Measurements from ENCODE around the gene ADAM12. TPM values are rescaled to one million over a fixed set of nuclear protein-coding genes. Genes with fewer than 3 reads are reported as not detected.

Gene ADAM12
- total RNA-seq, 1 donor from 2014 or later, result 5.8 TPM

DNA sequence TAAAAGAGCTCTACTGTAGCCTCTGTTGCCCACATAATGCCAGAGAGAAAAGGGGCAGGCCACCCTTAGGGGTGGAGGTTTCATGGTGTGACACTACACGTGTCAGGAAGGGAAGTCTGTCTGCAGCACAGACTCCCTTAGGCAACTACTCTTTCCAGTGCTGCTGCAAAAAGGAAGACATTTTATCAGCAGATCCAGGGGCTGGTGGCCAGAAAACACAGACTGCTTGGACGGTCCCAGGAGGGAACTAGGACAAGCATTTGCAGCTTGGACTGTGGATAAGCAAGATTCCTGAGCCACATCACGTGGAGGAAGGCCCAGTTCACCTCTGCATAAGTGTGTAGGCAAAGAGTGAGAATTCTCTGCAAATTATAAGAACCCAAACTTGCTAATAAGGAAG is 271.1 kb downstream of the ADAM12 start:
- intact Hi-C loops (cut with DNase I), result no loop called here
- DNase-seq (ENCODE audit: low spot score) (no peak), ATAC-seq (no peak)

DNA sequence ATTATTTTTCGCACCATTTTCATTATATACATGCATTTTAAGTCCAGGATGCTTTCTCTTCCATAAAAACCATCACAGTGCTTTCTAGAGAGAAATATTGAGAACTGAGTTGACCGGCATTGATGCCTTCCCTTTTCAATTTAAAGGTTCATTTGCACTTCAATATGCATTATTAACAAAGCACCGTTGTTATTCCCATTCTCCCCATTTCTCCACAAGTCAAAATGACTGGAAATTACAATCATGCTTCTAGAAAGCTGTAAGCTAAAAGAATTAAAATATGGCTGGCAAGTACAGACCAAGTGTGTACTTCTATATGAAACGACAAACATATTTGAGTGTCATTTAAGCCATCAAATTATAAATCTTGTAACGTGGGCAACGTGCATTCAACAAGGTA is 272.4 kb downstream of the ADAM12 start:
- DNase-seq (ENCODE audit: low spot score) (no peak), ATAC-seq (no peak)
- intact Hi-C loops (cut with DNase I), result no loop called here

GRCh38 chr10:126114884-126115555 is 273.3 kb downstream of the ADAM12 start:
- intact Hi-C loops (cut with DNase I), result no loop called here
- ATAC-seq (no peak), DNase-seq (ENCODE audit: low spot score) (no peak)

DNA sequence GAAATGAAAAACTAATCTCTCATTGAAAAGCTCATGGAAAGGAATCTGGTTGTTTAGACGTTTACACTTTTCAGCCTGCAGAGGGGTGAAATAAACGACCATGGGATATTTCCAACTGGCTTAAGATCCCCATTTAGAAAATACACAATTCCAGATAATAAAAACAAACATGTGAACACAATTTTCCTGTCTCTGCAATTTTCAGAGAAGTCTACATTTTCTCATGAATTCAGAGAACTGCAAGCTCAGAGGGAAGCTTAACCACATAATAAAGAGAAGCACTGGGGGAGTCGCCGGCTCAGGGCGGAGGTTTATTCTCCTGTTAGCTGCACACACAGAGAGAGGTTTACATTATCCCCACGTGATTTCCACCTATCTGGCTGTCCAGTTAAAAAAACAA is 276.8 kb downstream of the ADAM12 start:
- DNase-seq (ENCODE audit: low spot score) (no peak), ATAC-seq (peak; percentile 38)
- intact Hi-C loops (cut with DNase I), result no loop called here

DNA sequence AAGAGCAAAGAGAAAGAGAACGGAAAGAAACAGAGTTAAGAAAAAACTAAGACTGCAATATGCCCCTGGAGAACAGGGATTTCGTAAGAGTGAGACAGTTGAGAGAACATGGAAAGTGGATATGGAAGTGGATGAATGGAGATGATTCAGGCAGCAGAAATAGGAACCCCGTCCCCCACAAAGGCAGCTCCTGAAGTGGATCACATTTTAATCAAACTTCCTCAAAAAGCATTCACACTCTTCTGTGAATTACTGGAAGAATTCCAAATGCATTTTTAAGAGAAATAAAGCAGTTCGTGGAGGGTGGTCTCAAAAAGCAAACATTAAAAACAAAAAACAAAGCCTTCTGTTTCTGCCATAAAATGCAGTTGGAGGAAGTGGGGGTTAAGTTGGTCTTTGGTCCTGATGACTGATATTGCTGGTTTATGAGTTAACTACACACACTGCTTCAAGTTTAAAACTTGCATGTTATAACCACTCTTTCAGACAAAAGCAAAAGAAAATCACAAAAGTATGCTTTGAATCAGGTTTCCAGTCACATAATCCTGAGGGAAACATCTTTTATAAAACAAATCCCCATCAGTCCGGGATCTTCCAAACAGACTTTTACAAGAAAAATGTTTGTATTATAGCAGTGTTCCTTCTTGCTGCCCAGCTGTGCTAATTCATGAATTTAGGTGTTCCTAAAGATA is 277.6 kb downstream of the ADAM12 start:
- ATAC-seq (peak; percentile 93), DNase-seq (ENCODE audit: low spot score) (no peak)
- intact Hi-C loops (cut with DNase I), result no loop called here

DNA sequence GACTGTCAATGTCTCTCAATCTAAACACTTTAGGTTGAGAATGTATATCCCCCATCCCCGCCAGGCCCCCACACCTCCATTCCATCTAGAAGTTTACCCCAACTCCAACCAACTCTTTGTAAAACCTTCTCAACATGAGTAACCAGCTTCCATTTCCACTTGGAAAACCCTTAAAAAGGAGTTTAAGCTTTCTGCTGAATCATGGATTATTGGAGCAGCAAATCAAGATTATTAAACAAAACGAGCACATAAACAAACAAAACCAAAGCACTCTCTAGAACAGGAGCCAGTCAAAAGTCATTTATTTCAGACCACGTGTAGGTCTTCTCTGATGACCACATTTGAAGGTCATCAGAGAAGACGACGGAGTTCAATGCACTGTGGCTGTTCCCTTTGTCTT is 278.4 kb downstream of the ADAM12 start:
- ATAC-seq (no peak), DNase-seq (ENCODE audit: low spot score) (no peak)
- intact Hi-C loops (cut with DNase I), result no loop called here

DNA sequence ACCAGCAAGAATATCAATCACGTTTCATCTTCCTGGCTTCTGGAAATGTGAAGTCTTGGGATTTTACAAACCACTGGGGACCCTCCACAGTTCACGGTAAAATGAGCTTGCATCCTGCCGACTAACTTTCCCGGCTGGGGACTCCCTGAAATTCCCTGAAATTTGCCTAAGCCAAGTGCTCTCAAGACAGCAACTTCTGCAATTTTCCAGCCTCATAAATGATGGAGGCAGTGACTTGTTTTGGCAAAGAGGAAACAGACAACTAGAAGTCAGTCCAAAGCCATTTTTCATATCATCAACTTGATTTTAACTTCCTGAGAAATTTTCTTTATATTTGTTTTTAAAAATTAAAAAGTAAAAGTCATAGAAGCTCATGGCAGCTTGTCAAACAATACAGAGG is 279.6 kb downstream of the ADAM12 start:
- intact Hi-C loops (cut with DNase I), result no loop called here
- ATAC-seq (no peak), DNase-seq (ENCODE audit: low spot score) (no peak)

GRCh38 chr10:126104767-126105166 is 283.5 kb downstream of the ADAM12 start:
- DNase-seq (ENCODE audit: low spot score), result no peak
- ATAC-seq, result peak; percentile 85
- intact Hi-C loops (cut with DNase I), result no loop called here

DNA sequence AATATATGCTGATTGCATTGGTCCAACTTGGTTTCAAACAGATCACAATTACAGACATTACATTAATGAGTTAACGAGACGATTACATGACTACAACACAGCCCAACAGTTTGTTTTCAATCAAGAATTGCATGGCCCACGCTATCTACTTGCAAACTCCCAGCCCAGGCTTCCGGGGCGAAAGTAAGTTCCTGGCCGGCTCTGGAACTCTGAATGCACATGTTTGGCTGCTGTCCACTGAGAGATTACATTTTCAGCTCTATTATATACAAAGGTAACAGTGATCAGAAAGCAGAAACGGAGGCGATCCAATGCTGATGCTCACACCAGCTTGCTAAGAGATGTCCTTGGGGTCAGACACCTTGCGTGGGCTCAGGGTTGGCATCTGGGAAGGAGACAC is 285.6 kb downstream of the ADAM12 start:
- DNase-seq (ENCODE audit: low spot score) (no peak), ATAC-seq (no peak)
- intact Hi-C loops (cut with DNase I), result no loop called here

DNA sequence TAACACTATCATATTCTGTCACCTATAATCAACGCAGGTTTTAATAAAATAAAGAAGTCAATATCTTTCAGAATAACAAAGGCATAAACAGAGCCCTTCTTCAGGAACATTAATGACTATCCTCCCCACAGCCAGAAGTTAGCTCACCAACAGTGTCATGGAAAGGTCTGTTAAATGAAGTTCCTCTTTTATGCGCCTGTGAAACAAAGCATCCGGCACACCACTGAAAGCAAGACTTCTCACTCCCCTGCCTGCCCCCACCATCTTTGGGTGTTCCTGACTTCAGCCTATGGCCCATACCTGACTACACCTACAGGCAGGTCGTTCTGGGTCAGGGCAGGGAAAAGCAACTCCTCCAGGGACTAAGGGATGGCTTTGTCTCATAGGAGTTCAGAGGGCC is 286.5 kb downstream of the ADAM12 start:
- no peak for DNase-seq (ENCODE audit: low spot score)
- intact Hi-C loops (cut with DNase I), result no loop called here
- ATAC-seq, result peak; percentile 40

DNA sequence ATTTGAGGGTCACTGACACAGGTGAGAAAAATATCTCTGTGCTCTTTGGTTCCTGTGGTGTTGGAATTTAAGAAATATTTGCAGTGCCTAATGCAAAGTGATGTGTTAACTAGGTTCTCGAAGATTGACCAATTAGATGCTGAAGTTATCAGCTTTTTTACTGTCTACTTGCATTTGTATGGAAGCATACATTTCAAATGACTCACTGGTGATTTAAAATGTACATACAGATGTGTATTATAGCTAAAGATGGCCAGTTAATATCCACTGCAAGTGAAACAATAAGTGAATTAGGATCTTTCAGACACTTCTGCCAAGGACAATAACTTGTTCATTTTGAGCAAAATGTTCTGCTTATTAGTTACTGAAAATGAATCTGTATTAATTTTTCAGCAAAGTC is 287.0 kb downstream of the ADAM12 start:
- ATAC-seq (no peak), DNase-seq (ENCODE audit: low spot score) (no peak)
- intact Hi-C loops (cut with DNase I), result no loop called here

- DNase-seq (ENCODE audit: low spot score), result no peak
- ATAC-seq, result no peak
- intact Hi-C loops (cut with DNase I), result no loop called here
Observed at GRCh38 chr10:126099366-126099765, 288.9 kb downstream of the ADAM12 start.

- intact Hi-C loops (cut with DNase I), result no loop called here
- no peak for DNase-seq (ENCODE audit: low spot score)
- ATAC-seq, result no peak
Observed at GRCh38 chr10:126098226-126098581, 290.1 kb downstream of the ADAM12 start.

DNA sequence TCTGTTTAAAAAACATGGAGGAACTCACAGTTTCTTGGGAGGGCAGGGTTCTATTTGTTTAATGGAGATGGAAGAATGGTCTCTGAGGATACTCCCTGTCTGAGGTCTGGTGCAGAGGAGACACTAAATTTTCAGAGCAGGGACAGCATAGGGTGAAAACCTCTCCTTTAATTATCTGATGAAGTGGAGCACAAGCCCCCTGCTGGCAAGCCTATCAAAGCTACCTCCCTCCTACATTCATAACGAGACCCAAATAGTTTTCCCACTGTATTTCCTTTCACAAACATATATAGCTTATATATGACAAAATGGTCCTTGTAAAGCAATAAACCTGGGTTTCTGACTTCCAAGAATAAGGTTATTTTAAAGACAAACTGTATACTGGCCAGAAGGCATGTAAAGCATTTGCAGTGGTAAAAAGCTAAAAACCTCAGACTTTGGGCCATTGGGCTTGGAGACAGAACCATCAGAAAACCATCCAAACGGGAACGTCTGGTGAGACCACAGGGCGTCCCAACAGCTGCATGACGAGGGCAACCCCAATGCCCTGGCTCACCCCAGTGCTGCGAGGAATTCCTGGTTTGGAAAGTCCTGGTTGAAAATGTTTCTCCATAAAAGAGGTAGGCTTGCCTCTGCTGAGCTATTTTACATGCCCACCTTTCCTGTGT is 290.6 kb downstream of the ADAM12 start:
- ATAC-seq (no peak), DNase-seq (ENCODE audit: low spot score) (no peak)
- intact Hi-C loops (cut with DNase I), result no loop called here

GRCh38 chr10:126094537-126094936 is 293.7 kb downstream of the ADAM12 start:
- intact Hi-C loops (cut with DNase I), result no loop called here
- no peak for ATAC-seq
- DNase-seq (ENCODE audit: low spot score), result no peak

DNA sequence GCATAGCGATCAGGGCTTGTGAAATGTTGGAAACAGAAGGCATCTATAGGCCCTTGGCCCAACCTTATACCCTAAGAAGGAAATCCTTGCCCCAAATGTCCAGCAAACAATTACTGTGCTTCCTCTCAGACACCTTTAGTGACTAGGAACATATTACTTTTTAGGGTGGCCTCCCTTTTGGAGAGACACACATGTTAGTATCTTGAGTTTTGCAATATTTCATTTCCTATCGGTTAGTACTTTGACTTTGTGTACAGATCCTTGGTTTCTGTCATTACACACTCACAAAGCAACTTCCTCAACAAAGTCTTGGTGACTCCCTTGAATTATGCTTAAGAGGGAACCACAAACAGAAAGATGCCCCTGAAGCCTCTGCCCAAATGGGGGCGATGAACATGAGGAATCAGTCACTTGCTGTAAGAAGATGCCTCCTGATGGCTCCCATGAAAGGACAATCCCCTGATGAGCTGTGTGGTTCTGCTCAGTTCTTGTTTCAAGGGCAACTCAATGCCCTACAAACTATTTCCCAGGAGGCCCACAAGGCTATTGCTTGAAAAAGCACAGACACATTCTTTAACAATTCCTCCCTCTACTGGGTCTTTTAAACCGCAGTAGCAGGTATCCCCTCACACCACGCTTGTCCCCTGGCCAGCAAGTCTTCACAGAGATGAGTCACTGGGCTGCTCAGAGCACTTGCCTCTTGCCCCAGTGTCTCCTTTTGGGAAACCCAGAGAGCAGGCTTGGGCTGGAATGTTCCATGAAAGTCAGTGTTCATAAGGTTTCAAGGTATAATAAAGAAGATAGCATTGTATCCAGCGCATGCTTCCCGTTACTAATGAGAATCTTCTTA is 295.7 kb downstream of the ADAM12 start:
- DNase-seq (ENCODE audit: low spot score), result no peak
- intact Hi-C loops (cut with DNase I), result no loop called here
- no peak for ATAC-seq

- intact Hi-C loops (cut with DNase I), result no loop called here
- DNase-seq (ENCODE audit: low spot score) (no peak), ATAC-seq (no peak)
Observed at GRCh38 chr10:126090911-126091728, 297.2 kb downstream of the ADAM12 start.

DNA sequence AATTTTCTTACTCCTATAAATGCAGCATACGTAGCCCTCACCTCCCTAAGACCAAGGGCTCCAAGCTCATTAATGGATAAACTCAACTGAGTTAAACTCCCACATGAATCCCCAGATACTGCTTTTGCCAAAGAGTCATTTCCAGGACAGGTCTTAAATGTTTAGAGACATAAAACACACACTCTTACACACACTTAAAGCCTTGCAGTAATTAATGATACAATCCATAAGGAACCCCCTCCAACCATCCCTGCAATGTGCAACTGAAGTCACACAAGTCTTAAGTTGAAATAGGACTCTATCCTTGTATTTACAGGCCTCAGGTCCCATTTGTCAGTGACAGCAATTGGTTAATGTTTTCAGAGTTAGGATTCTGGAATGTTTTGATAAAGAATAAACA is 297.8 kb downstream of the ADAM12 start:
- intact Hi-C loops (cut with DNase I), result no loop called here

More for the DNA sequence above, 297.8 kb downstream of the ADAM12 start:
- ATAC-seq (no peak), DNase-seq (ENCODE audit: low spot score) (no peak)

Measured in sciatic nerve (tissue), 2 donors.